Omental fat pad (tissue), 4 donors: ENCODE data around the gene RBP2. TPM values are rescaled to one million over a fixed set of nuclear protein-coding genes. Genes with fewer than 3 reads are reported as not detected.

Source experiments
- ATAC-seq: fragments of 150-250 bp; one replicate; pipeline ENCODE4 v1.9.1; 2016; ENCODE audit warnings: mild to moderate bottlenecking, moderate library complexity; ENCODE audit not compliant: low FRiP score
- DNase-seq: peaks from one replicate; pipeline ENCODE4 v3.0.0-alpha.2; 2019; ENCODE audit warnings: low spot score
- total RNA-seq, 4 donors: library from RNA; depleted of rRNA; stranded (reverse); fragments of >200 nt; gene quantifications; one replicate each; pipeline ENCODE4 v1.1.0, GENCODE V29; 2016
- TF ChIP-seq, protein P1 (sequence below), 3 donors: fragments of 450-650 bp; IDR thresholded peaks; one replicate each; pipeline ENCODE4 v1.5.1; 2016 to 2017; ENCODE audit warnings: antibody characterized with exemption in 3 of 3, mild to moderate bottlenecking in 3 of 3, moderate library complexity in 2 of 3

Gene RBP2
- total RNA-seq, 4 donors from 2014 or later = not detected

DNA sequence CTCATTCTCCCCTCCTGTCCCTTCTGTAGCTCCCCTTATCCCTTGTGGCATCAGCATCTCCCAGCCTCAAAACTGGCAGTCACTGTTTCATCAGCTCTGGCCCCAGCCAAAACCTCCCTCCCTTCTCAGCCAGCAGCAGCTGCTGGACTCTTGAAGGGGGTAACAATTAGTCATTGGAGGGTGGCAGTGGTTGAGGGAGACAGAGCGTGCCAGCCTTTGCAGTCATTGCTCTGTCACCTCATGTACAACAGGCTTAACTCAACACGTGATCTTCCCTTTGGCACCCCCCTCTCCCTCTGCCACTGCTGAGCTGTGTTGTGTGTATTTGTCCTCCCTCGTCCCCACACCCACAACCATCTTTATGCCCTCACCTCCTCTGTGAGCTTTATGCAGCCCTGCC lies 28.2 kb downstream of the RBP2 start:
- TF ChIP-seq, protein P1, sequence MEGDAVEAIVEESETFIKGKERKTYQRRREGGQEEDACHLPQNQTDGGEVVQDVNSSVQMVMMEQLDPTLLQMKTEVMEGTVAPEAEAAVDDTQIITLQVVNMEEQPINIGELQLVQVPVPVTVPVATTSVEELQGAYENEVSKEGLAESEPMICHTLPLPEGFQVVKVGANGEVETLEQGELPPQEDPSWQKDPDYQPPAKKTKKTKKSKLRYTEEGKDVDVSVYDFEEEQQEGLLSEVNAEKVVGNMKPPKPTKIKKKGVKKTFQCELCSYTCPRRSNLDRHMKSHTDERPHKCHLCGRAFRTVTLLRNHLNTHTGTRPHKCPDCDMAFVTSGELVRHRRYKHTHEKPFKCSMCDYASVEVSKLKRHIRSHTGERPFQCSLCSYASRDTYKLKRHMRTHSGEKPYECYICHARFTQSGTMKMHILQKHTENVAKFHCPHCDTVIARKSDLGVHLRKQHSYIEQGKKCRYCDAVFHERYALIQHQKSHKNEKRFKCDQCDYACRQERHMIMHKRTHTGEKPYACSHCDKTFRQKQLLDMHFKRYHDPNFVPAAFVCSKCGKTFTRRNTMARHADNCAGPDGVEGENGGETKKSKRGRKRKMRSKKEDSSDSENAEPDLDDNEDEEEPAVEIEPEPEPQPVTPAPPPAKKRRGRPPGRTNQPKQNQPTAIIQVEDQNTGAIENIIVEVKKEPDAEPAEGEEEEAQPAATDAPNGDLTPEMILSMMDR (IDR thresholded peaks at IDR 0.05) = no peak
- ATAC-seq (no peak), DNase-seq (no peak)

DNA sequence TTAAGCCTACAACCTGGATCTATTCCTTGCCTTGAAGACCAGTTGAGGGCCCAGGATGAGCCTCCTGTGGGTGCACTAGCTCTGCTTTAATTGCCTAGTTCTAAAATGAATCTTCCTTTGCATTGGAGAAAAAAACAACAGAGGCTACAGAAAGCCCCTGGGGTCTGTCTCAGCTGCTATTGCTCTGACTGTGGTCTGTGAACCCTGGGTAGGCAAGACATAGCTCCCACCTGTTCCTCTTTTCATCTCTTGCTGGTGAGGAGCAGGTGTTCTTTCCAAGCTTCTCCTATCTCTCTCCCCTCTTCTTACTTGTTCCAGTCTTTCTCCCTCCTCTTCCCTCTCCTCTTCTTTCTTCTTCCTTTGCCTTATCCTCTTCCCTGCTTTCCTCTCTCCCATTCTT lies 28.8 kb downstream of the RBP2 start:
- DNase-seq = no peak
- TF ChIP-seq, protein P1 (IDR thresholded peaks at IDR 0.05) = no peak
- ATAC-seq = no peak

DNA sequence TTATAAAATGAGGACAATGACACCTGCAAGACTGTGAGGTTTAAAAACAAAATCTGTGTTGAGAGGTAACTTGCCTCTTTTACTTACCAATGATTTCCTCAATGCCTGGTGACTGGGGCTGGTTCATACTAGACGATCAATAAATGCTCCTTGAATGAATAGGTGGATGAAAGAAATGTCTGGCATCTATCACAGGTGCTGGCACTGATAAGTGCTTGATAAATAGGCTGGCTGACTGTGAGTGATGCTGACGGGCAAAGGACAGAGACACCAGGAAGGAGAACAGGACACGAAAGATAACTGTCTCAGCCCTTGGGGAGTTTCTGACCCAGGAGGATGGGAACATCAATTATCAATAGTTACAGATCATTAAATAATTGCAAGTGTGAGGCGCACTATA lies 31.9 kb downstream of the RBP2 start:
- no peak for ATAC-seq
- no peak for DNase-seq
- TF ChIP-seq, protein P1 (IDR thresholded peaks at IDR 0.05) = no peak

DNA sequence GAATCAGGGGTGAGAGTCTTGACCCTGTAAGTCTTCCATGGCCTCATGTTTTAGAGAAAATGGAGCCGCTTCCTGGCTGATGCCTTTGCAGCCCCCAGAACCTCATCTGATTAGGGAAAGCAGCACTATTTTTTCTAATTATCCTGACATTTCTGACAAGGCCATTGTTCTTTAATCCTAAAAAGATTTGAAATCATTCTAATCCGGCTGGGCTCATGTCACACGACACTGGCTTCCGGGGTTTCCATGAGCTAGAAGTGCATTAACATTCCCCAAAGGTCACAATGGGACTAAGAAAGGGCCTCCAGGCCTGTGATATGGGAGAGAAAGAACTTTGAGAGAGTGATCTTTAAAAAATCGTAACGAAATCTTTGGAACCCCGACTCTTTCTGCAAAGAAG lies 33.1 kb downstream of the RBP2 start:
- TF ChIP-seq, protein P1 (IDR thresholded peaks at IDR 0.05) = no peak
- ATAC-seq = no peak
- no peak for DNase-seq

DNA sequence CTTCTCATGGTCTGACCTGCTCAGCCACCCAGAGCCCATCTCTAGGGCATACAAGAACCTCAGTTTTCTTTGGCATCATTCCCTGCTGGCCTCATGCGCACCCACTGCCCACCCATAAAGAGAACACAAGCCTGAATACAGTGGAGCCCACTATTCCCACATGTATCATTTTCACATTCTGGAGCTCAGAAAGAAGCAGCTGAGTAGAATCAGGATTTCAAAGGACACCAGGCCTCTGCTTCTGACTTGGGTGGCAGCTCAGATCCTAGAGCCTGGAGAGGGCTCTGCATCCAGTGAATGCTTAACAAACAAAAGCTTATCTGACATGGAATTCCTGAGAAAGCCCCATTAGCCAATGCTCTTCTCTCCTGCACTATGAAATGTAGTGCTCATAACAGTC lies 34.7 kb downstream of the RBP2 start:
- no peak for DNase-seq
- ATAC-seq = no peak
- TF ChIP-seq, protein P1 (IDR thresholded peaks at IDR 0.05) = no peak

DNA sequence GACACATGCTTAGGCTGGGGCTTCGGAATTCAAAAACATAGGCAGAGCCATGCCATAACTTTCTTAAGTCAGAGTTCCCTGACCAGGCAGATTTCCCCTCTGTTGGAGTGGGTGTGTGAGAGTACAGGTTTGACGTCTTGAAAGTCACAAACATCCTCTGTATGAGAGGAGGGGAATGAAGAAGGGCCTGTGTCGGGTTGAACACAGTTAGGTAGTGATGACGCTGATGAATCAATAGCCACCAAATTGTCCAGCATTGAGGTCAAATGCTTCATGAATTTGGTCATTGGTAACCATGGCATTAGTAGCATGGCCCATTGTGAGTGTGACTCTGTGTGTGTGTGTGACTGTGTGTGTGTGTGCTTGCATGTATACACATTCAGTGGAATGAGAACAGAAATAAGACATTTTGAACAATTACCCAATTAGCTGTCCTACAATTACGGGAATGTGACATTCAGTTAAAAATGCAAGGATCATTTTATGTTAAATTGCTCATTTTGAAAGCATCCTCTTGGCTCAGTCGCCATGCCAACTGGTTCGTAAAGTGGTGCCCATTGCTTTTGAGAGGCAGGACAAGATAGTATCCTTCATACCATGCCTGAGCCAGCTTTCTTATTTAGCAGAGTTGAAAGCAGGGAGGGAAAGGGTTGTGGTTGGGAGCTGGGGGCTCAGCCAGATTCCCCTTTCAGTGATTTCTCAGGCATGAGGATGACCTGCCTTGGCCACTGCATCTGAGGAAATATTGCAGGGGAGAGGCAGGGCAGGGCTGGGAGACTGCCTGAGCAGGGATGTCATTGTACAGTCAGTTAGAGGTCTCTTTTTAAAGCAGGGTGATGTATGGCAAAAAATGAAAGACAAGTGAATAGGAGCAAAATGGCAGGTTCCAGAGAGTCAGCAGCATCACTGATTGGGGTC lies 35.4 kb downstream of the RBP2 start:
- DNase-seq = no peak
- TF ChIP-seq, protein P1 (IDR thresholded peaks at IDR 0.05) = no peak
- no peak for ATAC-seq

DNA sequence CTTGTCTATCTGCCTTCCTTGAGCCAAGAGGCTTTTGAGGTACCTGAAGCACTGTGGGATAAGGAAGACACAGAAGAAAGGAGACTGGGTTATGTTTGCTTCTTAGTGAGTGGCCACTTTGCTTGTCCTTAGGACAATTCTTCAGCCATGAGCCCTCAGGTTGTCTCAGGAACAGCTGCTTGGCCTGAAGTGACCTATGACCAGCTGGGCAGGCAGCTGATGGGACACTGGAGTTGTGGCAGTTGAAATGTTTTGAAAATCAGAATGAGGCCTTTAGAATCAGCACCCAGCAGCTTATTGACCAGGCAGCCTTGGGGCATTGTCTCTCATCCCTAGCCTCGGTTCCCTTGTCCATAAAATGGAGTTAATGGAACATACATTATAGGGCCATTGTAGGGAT lies 37.0 kb downstream of the RBP2 start:
- DNase-seq = no peak
- ATAC-seq = no peak
- TF ChIP-seq, protein P1 (IDR thresholded peaks at IDR 0.05) = no peak
